Stomach (tissue), 9 donors: ENCODE measurements around the gene ANKS1A. TPM values are rescaled to one million over a fixed set of nuclear protein-coding genes. Genes with fewer than 3 reads are reported as not detected.
A peak's percentile ranks its signal among the peaks of the same experiment; 100 is the strongest.

Experiments
- DNase-seq, 2 donors: peaks; one replicate each; pipeline versions ENCODE4 v3.0.0 to v3.0.0-alpha.2; 2013 to 2019
- H3K27ac ChIP-seq, 5 donors: fragments of 200-600 bp in 4 of 5; sonication (generic) in 4 of 5; one replicate each; pipeline ENCODE4 v1.5.1; 2013 to 2019; ENCODE audit warnings: mild to moderate bottlenecking in 1 of 5, moderate library complexity in 1 of 5
- H3K27me3 ChIP-seq, 3 donors: fragments of 200-600 bp; sonication (generic); one replicate each; pipeline ENCODE4 v1.5.1; 2017 to 2019; ENCODE audit warnings: mixed run types in 1 of 3
- H3K36me3 ChIP-seq, 4 donors: fragments of 200-600 bp; sonication (generic); 1 replicate in 3 of 4; 2 replicates in 1 of 4; pipeline ENCODE4 v1.5.1; 2016 to 2019
- H3K4me1 ChIP-seq, 4 donors: fragments of 200-600 bp; sonication (generic); one replicate each; pipeline ENCODE4 v1.5.1; 2016 to 2019
- H3K4me3 ChIP-seq, 4 donors: fragments of 200-600 bp; sonication (generic) in 3 of 4; one replicate each; pipeline ENCODE4 v1.5.1; 2016 to 2019; ENCODE audit warnings: mild to moderate bottlenecking in 1 of 4
- H3K9me3 ChIP-seq, 4 donors: fragments of 200-600 bp; sonication (generic); one replicate each; pipeline ENCODE4 v1.5.1; 2016 to 2019
- CTCF ChIP-seq, 7 experiments: fragments of 450-650 bp in 4 of 7; fragments of 200-600 bp in 3 of 7; sonication (generic) in 3 of 7; IDR thresholded peaks; one replicate each; pipeline ENCODE4 v1.5.1; 2016 to 2019; ENCODE audit warnings: antibody characterized with exemption in 7 of 7, control low read depth in 2 of 7, mild to moderate bottlenecking in 1 of 7
- EP300 ChIP-seq: sonication (generic); formaldehyde crosslinking; IDR thresholded peaks from one replicate; pipeline ENCODE4 v1.6.1; 2017; ENCODE audit warnings: antibody characterized with exemption
- POLR2A ChIP-seq, 4 donors: fragments of 450-650 bp; IDR thresholded peaks; one replicate each; pipeline ENCODE4 v1.6.1; 2016; ENCODE audit warnings: antibody characterized with exemption in 4 of 4, control low read depth in 2 of 4, mild to moderate bottlenecking in 1 of 4, moderate library complexity in 1 of 4
- POLR2AphosphoS5 ChIP-seq, 3 donors: sonication (generic); formaldehyde crosslinking; IDR thresholded peaks; one replicate each; pipeline ENCODE4 v1.6.1; 2016; ENCODE audit warnings: antibody characterized with exemption in 3 of 3
- WGBS, 5 donors: extraction: QIAGEN DNeasy Blood & Tissue Kit in 3 of 5; methylation state at CpG; one replicate each; pipeline versions ENCODE4 v1.1.5 to v1.1.7; 2013 to 2018; 5-methylcytosine and 5-hydroxymethylcytosine counted together
- intact Hi-C: fragments of 100-400 bp; cut with DNase I; formaldehyde crosslinking; loops from one replicate; pipeline ENCODE4 v1.15.1; 2023; ENCODE audit warnings: low total_unique reads
- polyA plus RNA-seq, 3 donors: library from polyadenylated mRNA; stranded (reverse); fragments of 200-250 nt; gene quantifications; one replicate each; pipeline ENCODE4 v1.2.3, GENCODE V29; 2013
- total RNA-seq, 5 donors: library from RNA; depleted of rRNA; stranded (reverse); fragments of >200 nt; gene quantifications; one replicate each; pipeline versions ENCODE4 v1.1.0 to v1.2.3, GENCODE V29; 2014 to 2016
- donor health status: healthy with polysubstance abuse.
- donor health status: Bipolar disorder and iron deficiency.
- donor health status: healthy.

Gene ANKS1A
- total and polyA plus RNA-seq, 8 donors, result 6.1 to 40.6 (median 21.5) TPM

GRCh38 chr6:35036059-35036827 is 147.2 kb downstream of the ANKS1A start:
- intact Hi-C loops, result no loop called here
- TF ChIP-seq POLR2AphosphoS5 (IDR thresholded peaks at IDR 0.05) (no peak), CTCF (IDR thresholded peaks at IDR 0.05) (no peak), POLR2A (IDR thresholded peaks at IDR 0.05) (no peak), EP300 (no peak)
- peaks cover 22 to 77% (median 59%) of the 10 kb centered on the region in 4 donors for H3K4me1 ChIP-seq
- H3K36me3 ChIP-seq, result peaks cover 0 to 23% (median 7%) of the 10 kb centered on the region in 4 donors
- no peaks in the 10 kb centered on the region for H3K9me3 ChIP-seq
- H3K4me3 ChIP-seq, result no peak overlapping the region
- peak overlapping the region in 4 of 5 donors; percentile 54 to 80 (median 74) for H3K27ac ChIP-seq
- DNase-seq, result no peak
- 47 to 68% (median 61%) methylated on average over 7 of the region's 7 CpGs for WGBS, 5 donors
- no peaks in the 10 kb centered on the region for H3K27me3 ChIP-seq

GRCh38 chr6:35036828-35037663 is 148.0 kb downstream of the ANKS1A start:
- H3K9me3 ChIP-seq, result no peaks in the 10 kb centered on the region
- WGBS, 5 donors, result 60 to 78% (median 69%) methylated on average over 8 of the region's 8 CpGs
- DNase-seq, result no peak
- H3K36me3 ChIP-seq, result peaks cover 0 to 20% (median 13%) of the 10 kb centered on the region in 4 donors
- peaks cover 22 to 85% (median 63%) of the 10 kb centered on the region in 4 donors for H3K4me1 ChIP-seq
- no peak overlapping the region for H3K4me3 ChIP-seq
- TF ChIP-seq POLR2AphosphoS5 (IDR thresholded peaks at IDR 0.05) (no peak), CTCF (IDR thresholded peaks at IDR 0.05) (no peak), POLR2A (IDR thresholded peaks at IDR 0.05) (no peak), EP300 (no peak)
- no peaks in the 10 kb centered on the region for H3K27me3 ChIP-seq
- intact Hi-C loops, result no loop called here
- peak overlapping the region in 2 of 5 donors; percentile 73 to 80 for H3K27ac ChIP-seq

- WGBS, 5 donors, result 79 to 95% (median 93%) methylated on average over 2 of the region's 2 CpGs
- TF ChIP-seq CTCF (IDR thresholded peaks at IDR 0.05), result no peak
- no peak for TF ChIP-seq EP300
- TF ChIP-seq POLR2A (IDR thresholded peaks at IDR 0.05), result no peak
- TF ChIP-seq POLR2AphosphoS5 (IDR thresholded peaks at IDR 0.05), result no peak
- no peak overlapping the region for H3K4me3 ChIP-seq
- peak overlapping the region in 2 of 5 donors; percentile 8 to 44 for H3K27ac ChIP-seq
- intact Hi-C loops, result no loop called here
- H3K36me3 ChIP-seq, result peaks cover 0 to 20% (median 13%) of the 10 kb centered on the region in 4 donors
- H3K27me3 ChIP-seq, result no peaks in the 10 kb centered on the region
- no peak for DNase-seq
- H3K4me1 ChIP-seq, result peaks cover 22 to 88% (median 66%) of the 10 kb centered on the region in 4 donors
- H3K9me3 ChIP-seq, result no peaks in the 10 kb centered on the region
Observed at GRCh38 chr6:35037664-35038038, 148.6 kb downstream of the ANKS1A start.

GRCh38 chr6:35038076-35038475 is 149.0 kb downstream of the ANKS1A start:
- Histone ChIP-seq H3K36me3 (peaks cover 0 to 20% (median 13%) of the 10 kb centered on the region in 4 donors), H3K4me1 (peaks cover 24 to 87% (median 70%) of the 10 kb centered on the region in 4 donors)
- intact Hi-C loops, result no loop called here

More at GRCh38 chr6:35038076-35038475, 149.0 kb downstream of the ANKS1A start:
- H3K4me3 ChIP-seq, result no peak overlapping the region
- DNase-seq, result no peak
- no peaks in the 10 kb centered on the region for H3K9me3 ChIP-seq
- 92 to 99% (median 97%) methylated on average over 5 of the region's 5 CpGs for WGBS, 5 donors
- peak overlapping the region in 1 of 5 donors; percentile 44 for H3K27ac ChIP-seq
- H3K27me3 ChIP-seq, result no peaks in the 10 kb centered on the region
- TF ChIP-seq CTCF (IDR thresholded peaks at IDR 0.05), result no peak
- TF ChIP-seq POLR2A (IDR thresholded peaks at IDR 0.05), result no peak
- no peak for TF ChIP-seq POLR2AphosphoS5 (IDR thresholded peaks at IDR 0.05)
- TF ChIP-seq EP300, result no peak
